Measurements from ENCODE around the gene GREM2.

Gene GREM2

GRCh38 chr1:240562779-240563178 is 49.2 kb downstream of the GREM2 start:
- H3K9ac ChIP-seq (ENCODE audit: insufficient read length), result no peak overlapping the region
- no peaks in the 10 kb centered on the region for H3K36me3 ChIP-seq (ENCODE audit: insufficient read depth, low read length)
- TF ChIP-seq FOXP2 (optimal IDR thresholded peaks at IDR 0.05; ENCODE audit: control extremely low read depth, extremely low read length, insufficient read depth), result no peak
- no peak for TF ChIP-seq POLR2AphosphoS5 (IDR thresholded peaks at IDR 0.05; ENCODE audit: borderline replicate concordance, low read depth, low read length)
- no peak for TF ChIP-seq EZH2 (IDR thresholded peaks at IDR 0.05)
- no peaks in the 10 kb centered on the region for H3K9me3 ChIP-seq (ENCODE audit: low read depth, low read length)
- no peak overlapping the region for H3K4me3 ChIP-seq
- DNase-seq (ENCODE audit: low read depth, low spot score), result no peak
- no peak overlapping the region for H3K27ac ChIP-seq

DNA sequence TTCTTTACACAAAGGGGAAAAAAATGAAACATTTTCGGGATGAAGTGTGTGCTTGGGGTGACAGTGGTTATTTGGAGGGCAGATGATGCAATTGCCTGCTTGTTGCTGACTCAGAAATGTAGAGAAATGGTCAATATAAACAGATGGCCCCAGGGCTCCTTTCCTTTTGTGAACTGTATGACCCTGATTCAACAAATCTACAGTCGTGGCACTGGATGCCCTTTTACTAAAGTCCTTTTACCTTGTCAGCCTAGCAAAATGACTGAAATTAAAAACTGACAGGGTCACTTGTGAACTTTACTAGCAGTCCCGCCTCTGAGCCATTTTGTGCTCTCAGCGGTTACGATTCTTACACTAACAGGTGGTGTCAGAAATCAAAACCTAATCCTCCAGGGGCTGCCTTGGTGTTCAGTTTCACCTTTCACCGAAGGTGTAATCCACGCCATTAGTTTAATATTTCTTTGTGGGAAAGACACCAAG is 49.8 kb downstream of the GREM2 start:
- no peak overlapping the region for H3K27ac ChIP-seq

GRCh38 chr1:240559781-240560180 is 52.2 kb downstream of the GREM2 start:
- Histone ChIP-seq H3K4me3 (no peak overlapping the region), H3K9ac (ENCODE audit: insufficient read length) (no peak overlapping the region), H3K36me3 (ENCODE audit: insufficient read depth, low read length) (no peaks in the 10 kb centered on the region), H3K27ac (no peak overlapping the region), H3K9me3 (ENCODE audit: low read depth, low read length) (no peaks in the 10 kb centered on the region)
- no peak for DNase-seq (ENCODE audit: low read depth, low spot score)
- no peak for TF ChIP-seq EZH2 (IDR thresholded peaks at IDR 0.05)
- TF ChIP-seq POLR2AphosphoS5 (IDR thresholded peaks at IDR 0.05; ENCODE audit: borderline replicate concordance, low read depth, low read length), result no peak
- TF ChIP-seq FOXP2 (optimal IDR thresholded peaks at IDR 0.05; ENCODE audit: control extremely low read depth, extremely low read length, insufficient read depth), result no peak

More for the DNA sequence above, 49.8 kb downstream of the GREM2 start:
- H3K9ac ChIP-seq (ENCODE audit: insufficient read length), result no peak overlapping the region
- H3K9me3 ChIP-seq (ENCODE audit: low read depth, low read length), result no peaks in the 10 kb centered on the region
- no peaks in the 10 kb centered on the region for H3K36me3 ChIP-seq (ENCODE audit: insufficient read depth, low read length)
- no peak overlapping the region for H3K4me3 ChIP-seq
- DNase-seq (ENCODE audit: low read depth, low spot score), result no peak
- TF ChIP-seq EZH2 (IDR thresholded peaks at IDR 0.05) (no peak), FOXP2 (optimal IDR thresholded peaks at IDR 0.05; ENCODE audit: control extremely low read depth, extremely low read length, insufficient read depth) (no peak), POLR2AphosphoS5 (IDR thresholded peaks at IDR 0.05; ENCODE audit: borderline replicate concordance, low read depth, low read length) (no peak)

DNA sequence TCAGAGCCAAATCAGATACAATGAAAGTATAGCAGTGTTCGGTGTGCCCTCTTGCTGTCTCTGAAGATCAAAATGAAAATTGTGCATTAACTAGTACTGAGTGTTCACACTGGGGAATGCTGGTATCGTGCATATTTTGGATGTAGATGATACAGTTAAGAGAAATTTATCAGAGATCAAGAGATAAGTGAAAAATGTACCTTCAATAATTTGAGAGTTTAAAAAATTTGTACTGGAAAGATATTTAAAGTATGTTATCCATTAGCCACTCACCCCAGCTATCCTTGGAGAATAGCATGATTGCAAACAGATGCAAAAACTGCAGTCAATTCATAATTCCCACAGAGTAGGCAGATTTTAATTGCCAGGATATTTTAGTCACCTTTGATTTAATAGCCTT is 56.4 kb downstream of the GREM2 start:
- Histone ChIP-seq H3K4me3 (no peak overlapping the region), H3K9me3 (ENCODE audit: low read depth, low read length) (no peaks in the 10 kb centered on the region), H3K36me3 (ENCODE audit: insufficient read depth, low read length) (no peaks in the 10 kb centered on the region), H3K9ac (ENCODE audit: insufficient read length) (no peak overlapping the region), H3K27ac (no peak overlapping the region)
- DNase-seq (ENCODE audit: low read depth, low spot score), result no peak
- TF ChIP-seq EZH2 (IDR thresholded peaks at IDR 0.05) (no peak), POLR2AphosphoS5 (IDR thresholded peaks at IDR 0.05; ENCODE audit: borderline replicate concordance, low read depth, low read length) (no peak), FOXP2 (optimal IDR thresholded peaks at IDR 0.05; ENCODE audit: control extremely low read depth, extremely low read length, insufficient read depth) (no peak)

- no peak overlapping the region for H3K27ac ChIP-seq
- no peak overlapping the region for H3K4me3 ChIP-seq
- no peak for DNase-seq (ENCODE audit: low read depth, low spot score)
- H3K9me3 ChIP-seq (ENCODE audit: low read depth, low read length), result no peaks in the 10 kb centered on the region
- H3K36me3 ChIP-seq (ENCODE audit: insufficient read depth, low read length), result no peaks in the 10 kb centered on the region
- TF ChIP-seq FOXP2 (optimal IDR thresholded peaks at IDR 0.05; ENCODE audit: control extremely low read depth, extremely low read length, insufficient read depth) (no peak), EZH2 (IDR thresholded peaks at IDR 0.05) (no peak), POLR2AphosphoS5 (IDR thresholded peaks at IDR 0.05; ENCODE audit: borderline replicate concordance, low read depth, low read length) (no peak)
- no peak overlapping the region for H3K9ac ChIP-seq (ENCODE audit: insufficient read length)
Observed at GRCh38 chr1:240553351-240553750, 58.6 kb downstream of the GREM2 start.

- H3K27ac ChIP-seq, result no peak overlapping the region
- no peak for DNase-seq (ENCODE audit: low read depth, low spot score)
- H3K9me3 ChIP-seq (ENCODE audit: low read depth, low read length), result no peaks in the 10 kb centered on the region
- no peaks in the 10 kb centered on the region for H3K36me3 ChIP-seq (ENCODE audit: insufficient read depth, low read length)
- H3K4me3 ChIP-seq, result no peak overlapping the region
- no peak overlapping the region for H3K9ac ChIP-seq (ENCODE audit: insufficient read length)
- TF ChIP-seq POLR2AphosphoS5 (IDR thresholded peaks at IDR 0.05; ENCODE audit: borderline replicate concordance, low read depth, low read length) (no peak), FOXP2 (optimal IDR thresholded peaks at IDR 0.05; ENCODE audit: control extremely low read depth, extremely low read length, insufficient read depth) (no peak), EZH2 (IDR thresholded peaks at IDR 0.05) (no peak)
Observed at GRCh38 chr1:240539769-240540414, 72.1 kb downstream of the GREM2 start.

DNA sequence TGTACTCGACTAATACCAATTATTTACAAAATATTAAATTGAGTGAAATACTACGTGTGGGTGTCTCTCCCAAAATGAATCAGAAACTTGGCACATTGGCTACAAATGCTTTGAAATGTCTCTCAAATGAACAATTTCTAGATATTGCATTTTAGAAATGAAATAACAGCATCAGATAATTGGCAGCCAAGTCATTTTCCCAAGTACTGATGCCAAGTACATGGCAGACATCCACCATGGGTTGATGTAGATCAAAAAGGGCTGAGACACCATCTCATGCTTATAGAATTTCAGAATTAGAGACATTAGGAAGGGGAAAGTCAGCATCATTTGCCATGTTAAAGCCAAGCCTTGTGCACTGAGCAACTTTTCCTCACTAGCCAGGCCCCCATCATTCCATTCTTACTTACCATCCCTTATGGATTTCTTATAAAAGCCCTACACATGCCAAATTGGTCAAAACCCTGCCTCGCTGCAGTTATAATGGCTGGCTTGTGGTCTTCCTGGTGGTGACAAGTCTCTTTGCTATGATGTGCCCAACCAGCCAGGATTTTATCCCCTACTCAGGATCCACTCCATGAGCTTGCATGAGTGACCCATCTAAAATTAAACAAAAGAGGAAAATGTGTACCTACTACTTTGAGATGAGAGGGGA is 73.1 kb downstream of the GREM2 start:
- DNase-seq (ENCODE audit: low read depth, low spot score), result no peak
- TF ChIP-seq POLR2AphosphoS5 (IDR thresholded peaks at IDR 0.05; ENCODE audit: borderline replicate concordance, low read depth, low read length) (no peak), FOXP2 (optimal IDR thresholded peaks at IDR 0.05; ENCODE audit: control extremely low read depth, extremely low read length, insufficient read depth) (no peak), EZH2 (IDR thresholded peaks at IDR 0.05) (no peak)
- H3K4me3 ChIP-seq, result no peak overlapping the region
- H3K36me3 ChIP-seq (ENCODE audit: insufficient read depth, low read length), result no peaks in the 10 kb centered on the region
- no peak overlapping the region for H3K27ac ChIP-seq
- H3K9ac ChIP-seq (ENCODE audit: insufficient read length), result no peak overlapping the region
- H3K9me3 ChIP-seq (ENCODE audit: low read depth, low read length), result no peaks in the 10 kb centered on the region

- TF ChIP-seq FOXP2 (optimal IDR thresholded peaks at IDR 0.05; ENCODE audit: control extremely low read depth, extremely low read length, insufficient read depth) (no peak), EZH2 (IDR thresholded peaks at IDR 0.05) (no peak), POLR2AphosphoS5 (IDR thresholded peaks at IDR 0.05; ENCODE audit: borderline replicate concordance, low read depth, low read length) (no peak)
- Histone ChIP-seq H3K4me3 (no peak overlapping the region), H3K36me3 (ENCODE audit: insufficient read depth, low read length) (no peaks in the 10 kb centered on the region), H3K27ac (no peak overlapping the region), H3K9ac (ENCODE audit: insufficient read length) (no peak overlapping the region), H3K9me3 (ENCODE audit: low read depth, low read length) (no peaks in the 10 kb centered on the region)
- no peak for DNase-seq (ENCODE audit: low read depth, low spot score)
Observed at GRCh38 chr1:240533154-240533780, 78.7 kb downstream of the GREM2 start.

Data from SK-N-MC (cell line).